ENCODE measurements around the gene CREB3L2. TPM values are rescaled to one million over a fixed set of nuclear protein-coding genes. Genes with fewer than 3 reads are reported as not detected.

CREB3L2 gene
- total and polyA plus RNA-seq, 9 donors: 15.4 to 48.9 (median 32.7) TPM

DNA sequence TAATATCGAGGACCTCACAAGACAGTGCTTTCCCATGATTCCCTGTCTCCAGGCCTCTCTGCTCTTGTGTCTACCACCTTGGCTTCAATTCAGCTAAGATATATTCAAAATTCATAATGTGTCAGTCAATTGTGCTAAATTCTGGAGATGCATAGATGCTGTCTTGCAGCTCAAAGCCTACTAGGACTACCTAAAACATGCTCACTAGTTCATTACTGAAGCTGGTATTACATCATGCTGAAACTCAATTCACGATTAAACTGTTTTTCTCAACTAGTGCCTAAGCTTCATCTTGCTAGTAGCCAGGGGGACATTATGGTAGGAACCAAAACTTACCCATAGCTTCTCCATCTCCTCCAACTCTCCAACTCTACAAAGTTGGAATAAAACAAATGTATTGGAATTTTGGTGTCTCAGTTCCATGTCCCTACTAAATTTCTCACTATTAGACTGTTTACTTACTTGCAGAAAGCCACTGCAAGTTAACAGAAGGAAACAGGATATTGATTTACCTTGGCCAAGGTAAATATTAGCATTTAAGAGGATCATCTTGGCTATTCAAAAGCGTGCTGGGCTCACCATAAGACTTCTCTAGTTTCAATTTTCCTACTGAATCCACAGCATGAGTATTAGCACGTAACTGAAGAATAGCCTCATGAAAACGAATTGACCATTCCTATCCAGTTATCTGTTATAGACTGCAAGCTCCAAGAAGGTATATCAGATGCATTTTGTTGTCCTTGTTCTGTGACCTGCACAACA lies 53.6 kb downstream of the CREB3L2 start:
- no peak for DNase-seq
- Histone ChIP-seq H3K36me3 (ENCODE audit: control insufficient read depth, insufficient read depth, low read length) (no peaks in the 10 kb centered on the region), H3K27ac (ENCODE audit: low read length) (no peak overlapping the region), H3K9me3 (replicated peaks; ENCODE audit: control insufficient read depth, low read depth, low read length) (no peaks in the 10 kb centered on the region), H3K4me3 (ENCODE audit: low read length) (no peak overlapping the region), H3K27me3 (ENCODE audit: control insufficient read depth, insufficient read depth, low read length) (no peaks in the 10 kb centered on the region), H3K4me1 (ENCODE audit: control insufficient read depth, insufficient read depth, low read length) (peaks cover 25% of the 10 kb centered on the region)
- 100% methylated on average over 2 of the region's 5 CpGs for WGBS (ENCODE audit: insufficient coverage)

GRCh38 chr7:137947046-137947445 lies 54.8 kb downstream of the CREB3L2 start:
- DNase-seq: no peak
- WGBS (ENCODE audit: insufficient coverage): 100% methylated on average over 2 of the region's 7 CpGs
- Histone ChIP-seq H3K4me3 (ENCODE audit: low read length) (no peak overlapping the region), H3K36me3 (ENCODE audit: control insufficient read depth, insufficient read depth, low read length) (no peaks in the 10 kb centered on the region), H3K4me1 (ENCODE audit: control insufficient read depth, insufficient read depth, low read length) (peaks cover 22% of the 10 kb centered on the region), H3K9me3 (replicated peaks; ENCODE audit: control insufficient read depth, low read depth, low read length) (no peaks in the 10 kb centered on the region), H3K27me3 (ENCODE audit: control insufficient read depth, insufficient read depth, low read length) (no peaks in the 10 kb centered on the region), H3K27ac (ENCODE audit: low read length) (no peak overlapping the region)

- Histone ChIP-seq H3K27me3 (ENCODE audit: control insufficient read depth, insufficient read depth, low read length) (no peaks in the 10 kb centered on the region), H3K4me3 (ENCODE audit: low read length) (no peak overlapping the region), H3K9me3 (replicated peaks; ENCODE audit: control insufficient read depth, low read depth, low read length) (no peaks in the 10 kb centered on the region), H3K4me1 (ENCODE audit: control insufficient read depth, insufficient read depth, low read length) (peaks cover 25% of the 10 kb centered on the region), H3K36me3 (ENCODE audit: control insufficient read depth, insufficient read depth, low read length) (no peaks in the 10 kb centered on the region), H3K27ac (ENCODE audit: low read length) (no peak overlapping the region)
- no peak for DNase-seq
- 73% methylated on average over 2 of the region's 3 CpGs for WGBS (ENCODE audit: insufficient coverage)
Observed at GRCh38 chr7:137946011-137946410, 55.9 kb downstream of the CREB3L2 start.

DNA sequence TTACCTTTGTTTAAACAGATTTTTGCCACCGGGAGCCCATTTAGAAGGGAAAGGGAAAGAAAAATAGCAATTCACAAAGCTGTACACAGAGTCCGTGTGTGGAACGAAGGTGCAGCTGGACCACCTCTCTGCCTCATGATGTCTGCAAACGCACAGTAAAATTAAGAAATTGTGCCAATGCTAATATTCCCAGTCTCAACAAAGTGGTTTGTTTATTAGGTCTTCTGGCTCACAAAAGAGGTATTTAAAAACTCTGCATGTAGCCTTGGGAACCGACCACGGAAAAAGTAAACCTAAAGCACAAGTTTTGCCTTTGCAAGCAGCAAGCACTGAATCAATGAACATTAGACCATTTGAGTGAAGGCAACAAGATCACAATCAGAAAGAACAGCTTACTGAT lies 57.7 kb downstream of the CREB3L2 start:
- DNase-seq: peak; percentile 66
- WGBS (ENCODE audit: insufficient coverage): 80% methylated on average over 1 of the region's 6 CpGs
- Histone ChIP-seq H3K36me3 (ENCODE audit: control insufficient read depth, insufficient read depth, low read length) (no peaks in the 10 kb centered on the region), H3K4me3 (ENCODE audit: low read length) (no peak overlapping the region), H3K27ac (ENCODE audit: low read length) (peak overlapping the region; percentile 78), H3K4me1 (ENCODE audit: control insufficient read depth, insufficient read depth, low read length) (peaks cover 42% of the 10 kb centered on the region), H3K27me3 (ENCODE audit: control insufficient read depth, insufficient read depth, low read length) (no peaks in the 10 kb centered on the region), H3K9me3 (replicated peaks; ENCODE audit: control insufficient read depth, low read depth, low read length) (no peaks in the 10 kb centered on the region)

GRCh38 chr7:137943132-137943551 lies 58.7 kb downstream of the CREB3L2 start:
- H3K27me3 ChIP-seq (ENCODE audit: control insufficient read depth, insufficient read depth, low read length): no peaks in the 10 kb centered on the region
- H3K9me3 ChIP-seq (replicated peaks; ENCODE audit: control insufficient read depth, low read depth, low read length): no peaks in the 10 kb centered on the region
- H3K27ac ChIP-seq (ENCODE audit: low read length): peak overlapping the region; percentile 78
- H3K4me3 ChIP-seq (ENCODE audit: low read length): no peak overlapping the region
- WGBS (ENCODE audit: insufficient coverage): no CpG with 5 or more reads among the region's 2 CpGs
- H3K36me3 ChIP-seq (ENCODE audit: control insufficient read depth, insufficient read depth, low read length): no peaks in the 10 kb centered on the region
- peak; percentile 82 for DNase-seq
- peaks cover 43% of the 10 kb centered on the region for H3K4me1 ChIP-seq (ENCODE audit: control insufficient read depth, insufficient read depth, low read length)

DNA sequence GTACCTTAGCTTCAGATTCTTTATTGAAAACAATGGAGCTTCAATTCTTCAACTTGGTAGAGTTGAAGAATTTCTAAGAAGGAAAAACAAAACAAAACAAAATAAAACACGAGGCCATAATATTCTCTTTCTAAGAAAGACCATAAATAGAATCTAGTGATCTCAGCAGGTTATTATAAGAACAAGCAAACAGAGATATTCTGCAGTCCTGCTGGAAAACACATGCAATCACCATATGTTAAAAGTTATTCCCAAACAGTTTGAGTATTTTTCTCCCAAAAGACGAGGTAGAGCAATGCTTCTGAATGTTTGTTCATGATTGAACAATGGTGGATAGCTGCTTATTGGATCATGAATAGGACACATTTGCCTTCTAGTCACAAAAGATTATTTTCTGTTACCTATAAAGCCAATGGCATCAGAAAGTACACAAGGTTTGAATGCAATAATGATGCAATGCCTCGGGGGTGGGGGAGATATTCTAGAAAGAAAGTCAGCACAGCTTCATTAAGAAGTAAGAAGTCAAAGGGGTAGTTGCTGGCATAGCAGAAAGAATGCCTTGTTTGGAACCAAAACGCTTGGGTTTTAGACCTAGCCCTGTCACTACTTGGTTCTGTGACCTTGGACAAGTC lies 59.3 kb downstream of the CREB3L2 start:
- peak; percentile 75 for DNase-seq
- Histone ChIP-seq H3K27ac (ENCODE audit: low read length) (peak overlapping the region; percentile 78), H3K4me3 (ENCODE audit: low read length) (no peak overlapping the region), H3K36me3 (ENCODE audit: control insufficient read depth, insufficient read depth, low read length) (no peaks in the 10 kb centered on the region), H3K27me3 (ENCODE audit: control insufficient read depth, insufficient read depth, low read length) (no peaks in the 10 kb centered on the region), H3K9me3 (replicated peaks; ENCODE audit: control insufficient read depth, low read depth, low read length) (no peaks in the 10 kb centered on the region), H3K4me1 (ENCODE audit: control insufficient read depth, insufficient read depth, low read length) (peaks cover 43% of the 10 kb centered on the region)
- 100% methylated on average over 1 of the region's 4 CpGs for WGBS (ENCODE audit: insufficient coverage)

DNA sequence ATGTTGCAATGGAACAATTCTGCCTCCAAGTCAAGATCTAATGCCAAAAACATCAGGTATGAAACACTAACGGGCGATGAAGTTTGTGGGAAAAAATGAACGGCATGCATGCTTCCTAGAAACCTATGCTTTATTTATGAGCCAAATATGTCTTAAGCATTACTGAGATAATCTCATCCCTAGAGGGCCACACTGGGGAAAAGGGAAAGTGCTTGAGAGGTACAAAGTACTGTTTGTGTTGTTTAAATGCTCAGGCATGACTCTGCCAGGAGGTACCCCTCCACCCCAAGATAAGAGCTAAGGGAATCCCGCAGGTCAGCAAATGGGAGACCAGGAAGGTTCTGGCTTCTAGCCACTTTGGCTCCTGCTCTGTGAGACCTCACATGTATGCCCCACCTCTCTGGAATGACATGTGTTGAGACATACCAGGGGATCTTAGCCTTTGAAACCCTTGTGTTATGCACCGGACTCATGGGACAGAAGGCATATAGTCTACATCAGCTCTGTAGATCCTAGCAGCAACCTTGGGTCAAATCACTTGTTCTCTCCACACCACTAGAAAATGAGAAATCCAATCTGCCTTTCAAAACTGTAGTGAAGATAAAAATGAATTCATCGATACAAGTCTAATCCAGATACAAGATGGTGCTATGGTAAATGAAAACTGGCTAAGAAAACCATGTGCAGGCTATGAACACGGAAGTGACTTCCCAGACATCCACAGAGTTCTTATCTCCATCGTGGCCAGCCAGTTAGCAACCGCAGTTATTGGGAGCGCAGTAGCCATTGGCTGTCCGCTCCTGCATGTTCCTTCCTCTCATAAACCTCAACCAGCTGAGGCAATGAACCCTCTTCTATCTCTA lies 61.0 kb downstream of the CREB3L2 start:
- H3K4me3 ChIP-seq (ENCODE audit: low read length): no peak overlapping the region
- peaks cover 57% of the 10 kb centered on the region for H3K4me1 ChIP-seq (ENCODE audit: control insufficient read depth, insufficient read depth, low read length)
- no peaks in the 10 kb centered on the region for H3K27me3 ChIP-seq (ENCODE audit: control insufficient read depth, insufficient read depth, low read length)
- H3K27ac ChIP-seq (ENCODE audit: low read length): peak overlapping the region; percentile 62
- DNase-seq: peak; percentile 75
- WGBS (ENCODE audit: insufficient coverage): 60% methylated on average over 1 of the region's 11 CpGs
- H3K36me3 ChIP-seq (ENCODE audit: control insufficient read depth, insufficient read depth, low read length): no peaks in the 10 kb centered on the region
- H3K9me3 ChIP-seq (replicated peaks; ENCODE audit: control insufficient read depth, low read depth, low read length): no peaks in the 10 kb centered on the region

DNA sequence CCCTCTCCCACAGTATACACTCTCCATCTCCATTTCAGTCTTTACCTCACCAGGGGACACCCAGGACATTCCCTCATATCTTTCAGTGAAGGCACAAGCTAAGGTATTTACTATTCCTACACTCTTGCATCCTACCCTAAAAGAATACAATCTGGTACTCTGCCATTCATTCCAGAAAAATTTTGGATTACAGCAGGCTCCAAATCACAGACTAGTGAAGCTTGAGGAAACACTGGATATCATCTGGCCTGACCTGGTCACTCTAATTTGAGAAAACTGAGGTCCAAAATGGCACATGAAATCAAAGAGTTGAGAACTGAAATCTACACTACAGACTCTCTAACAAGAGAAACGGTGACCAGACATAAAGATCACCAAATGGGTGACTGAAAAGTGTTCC lies 61.7 kb downstream of the CREB3L2 start:
- Histone ChIP-seq H3K27ac (ENCODE audit: low read length) (peak overlapping the region; percentile 48), H3K9me3 (replicated peaks; ENCODE audit: control insufficient read depth, low read depth, low read length) (no peaks in the 10 kb centered on the region), H3K4me1 (ENCODE audit: control insufficient read depth, insufficient read depth, low read length) (peaks cover 58% of the 10 kb centered on the region), H3K27me3 (ENCODE audit: control insufficient read depth, insufficient read depth, low read length) (no peaks in the 10 kb centered on the region), H3K4me3 (ENCODE audit: low read length) (no peak overlapping the region), H3K36me3 (ENCODE audit: control insufficient read depth, insufficient read depth, low read length) (no peaks in the 10 kb centered on the region)
- no CpG with 5 or more reads among the region's 1 CpG for WGBS (ENCODE audit: insufficient coverage)
- DNase-seq: no peak

DNA sequence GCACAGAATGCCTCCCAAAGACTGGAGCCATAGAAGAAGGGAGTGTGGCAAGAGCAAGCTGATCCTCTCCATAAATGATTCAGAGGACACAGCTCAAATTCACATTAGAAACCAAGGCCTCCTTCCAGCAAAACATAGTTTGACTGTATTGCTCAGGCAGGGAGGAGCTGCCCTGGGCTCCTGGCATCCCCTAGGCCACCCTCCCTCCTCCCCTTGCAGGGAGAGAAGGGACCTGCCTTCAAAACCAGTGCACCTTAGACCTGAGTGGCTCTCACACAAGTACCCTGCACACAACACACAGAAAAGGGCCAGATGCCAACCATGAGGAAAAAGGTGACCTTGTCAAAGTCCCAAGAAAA lies 64.7 kb downstream of the CREB3L2 start:
- Histone ChIP-seq H3K36me3 (ENCODE audit: control insufficient read depth, insufficient read depth, low read length) (no peaks in the 10 kb centered on the region), H3K9me3 (replicated peaks; ENCODE audit: control insufficient read depth, low read depth, low read length) (no peaks in the 10 kb centered on the region), H3K27ac (ENCODE audit: low read length) (peak overlapping the region; percentile 26), H3K4me3 (ENCODE audit: low read length) (no peak overlapping the region), H3K4me1 (ENCODE audit: control insufficient read depth, insufficient read depth, low read length) (peaks cover 58% of the 10 kb centered on the region), H3K27me3 (ENCODE audit: control insufficient read depth, insufficient read depth, low read length) (no peaks in the 10 kb centered on the region)
- no peak for DNase-seq
